Heart right ventricle (tissue), 16 donors: Measurements from ENCODE around the gene CYP24A1. TPM values are rescaled to one million over a fixed set of nuclear protein-coding genes. Genes with fewer than 3 reads are reported as not detected.

Experiments used
- ATAC-seq, 8 donors: fragments of 200-7000 bp; cut with Tn5 transposase; one replicate each; pipeline ENCODE4 v1.9.1; 2020; ENCODE audit warnings: mild to moderate bottlenecking in 8 of 8, moderate library complexity in 8 of 8, moderate number of reproducible peaks in 1 of 8
- DNase-seq, 2 donors: peaks; one replicate each; pipeline ENCODE4 v3.0.0-alpha.2; 2020
- H3K27ac ChIP-seq, 10 donors: fragments of 200-600 bp; sonication (generic) in 2 of 10; one replicate each; pipeline versions ENCODE4 v1.5.0 to v1.8.0; 2020 to 2022; ENCODE audit warnings: mild to moderate bottlenecking in 3 of 10
- H3K27me3 ChIP-seq, 7 donors: fragments of 200-600 bp; one replicate each; pipeline ENCODE4 v1.8.0; 2021 to 2022; ENCODE audit warnings: mild to moderate bottlenecking in 2 of 7
- H3K36me3 ChIP-seq, 9 donors: fragments of 200-600 bp; sonication (generic) in 1 of 9; one replicate each; pipeline versions ENCODE4 v1.5.0 to v1.8.0; 2020 to 2022; ENCODE audit warnings: mild to moderate bottlenecking in 2 of 9
- H3K4me1 ChIP-seq, 9 donors: fragments of 200-600 bp; sonication (generic) in 1 of 9; one replicate each; pipeline versions ENCODE4 v1.5.0 to v1.8.0; 2020 to 2022; ENCODE audit warnings: mild to moderate bottlenecking in 4 of 9
- H3K4me3 ChIP-seq, 10 donors: fragments of 200-600 bp; sonication (generic) in 2 of 10; one replicate each; pipeline versions ENCODE4 v1.5.0 to v1.8.0; 2020 to 2022; ENCODE audit warnings: mild to moderate bottlenecking in 7 of 10, moderate library complexity in 2 of 10
- H3K9me3 ChIP-seq, 11 donors: fragments of 200-600 bp in 10 of 11; sonication (generic) in 2 of 11; one replicate each; pipeline versions ENCODE4 v1.5.0 to v1.8.0; 2013 to 2022; ENCODE audit warnings: mild to moderate bottlenecking in 2 of 11, control low read depth in 1 of 11, moderate library complexity in 1 of 11
- CTCF ChIP-seq, 9 donors: fragments of 200-600 bp; sonication (generic) in 2 of 9; IDR thresholded peaks; one replicate each; pipeline versions ENCODE4 v1.5.0 to v1.8.0; 2021 to 2022; ENCODE audit warnings: antibody characterized with exemption in 9 of 9, mild to moderate bottlenecking in 5 of 9, moderate library complexity in 1 of 9
- WGBS, 2 donors: extraction: QIAGEN DNeasy Blood & Tissue Kit; methylation state at CpG; one replicate each; pipeline ENCODE4 v1.1.7; 2013; ENCODE audit warnings: inconsistent platforms in 1 of 2; 5-methylcytosine and 5-hydroxymethylcytosine counted together
- intact Hi-C, 10 donors: fragments of 100-400 bp; cut with DNase I; formaldehyde crosslinking; loops; one replicate each; pipeline versions ENCODE4 v1.11.1 to v1.14.2; 2022
- polyA plus RNA-seq, 2 donors: library from polyadenylated mRNA; stranded (reverse); fragments of 200-250 nt; gene quantifications; one replicate each; pipeline ENCODE4 v1.2.3, GENCODE V29; 2013
- total RNA-seq, 10 donors: library from RNA; stranded (reverse); fragmentation: NEBNext Ultra II Directional in 3 of 10; extraction: Animal tissue kit (Norgen Biotek cat#: 25700) in 3 of 10; gene quantifications; one replicate each; pipeline versions ENCODE4 v1.2.1 to v1.2.4, GENCODE V29; 2021 to 2023
- donor health status: Arrhythmogenic right ventricular cardiomyopathy.
- donor health status: ischemic (EF 13 %, LVEDD 7.1; RV severe dilation, severe dysfunction).
- donor health status: healthy with polysubstance abuse.
- donor health status: DM: no; HTN: yes; CAD: no.
- donor health status: DM: no; HTN: no; CAD: no.
- donor health status: ischemic (EF 25% LVEDD 6.9; RV normal size, moderate dysfunction).
- donor health status: ischemic (EF 25% LVEDD 5.7; RV mildly dilated, moderate dysfunction).
- donor health status: healthy.
- donor health status: DM: yes; HTN: yes; CAD: no.
- donor health status: Ischemic cardiomyopathy.
- donor health status: ischemic (EF 35%, LVEDD 5.7; RV mildly dilated, moderate dysfunction).
- donor health status: nonischemic (EF 11% LVEDD 7.7; RV severe dilation, severe dysfunction).
- donor health status: DM: yes; HTN: yes; CAD: no.
- donor health status: PGD.
- donor health status: ischemic (EF 29% LVEDD 5.4; RV normal size, mild dysfunction).
- donor health status: nonischemic (EF 23%, LVEDD 6.1; RV moderate dilation, normal function).

The CYP24A1 gene
- total and polyA plus RNA-seq, 12 donors, result not detected

GRCh38 chr20:54116550-54117235 is 57.1 kb downstream of the CYP24A1 start:
- ATAC-seq (no peak), DNase-seq (no peak)
- no peaks in the 10 kb centered on the region for H3K36me3 ChIP-seq
- intact Hi-C loops, result loop anchor here in 1 of 10 donors (10.0 kb wide), 1 partner anchor 58 kb away; the partner anchor contains the start of gene CYP24A1
- no peak overlapping the region for H3K4me3 ChIP-seq
- peaks cover 0 to 21% (median 0%) of the 10 kb centered on the region in 7 donors for H3K27me3 ChIP-seq
- no peak overlapping the region for H3K27ac ChIP-seq
- H3K4me1 ChIP-seq, result peaks cover 0 to 14% (median 0%) of the 10 kb centered on the region in 9 donors
- TF ChIP-seq CTCF (IDR thresholded peaks at IDR 0.05), result no peak
- no peaks in the 10 kb centered on the region for H3K9me3 ChIP-seq
- WGBS, 2 donors, result 96 to 97% methylated on average over 4 of the region's 4 CpGs

GRCh38 chr20:54115172-54115854 is 58.5 kb downstream of the CYP24A1 start:
- ATAC-seq (peak in 1 of 8 donors; percentile 60), DNase-seq (no peak)
- no peaks in the 10 kb centered on the region for H3K9me3 ChIP-seq
- intact Hi-C loops, result loop anchor here in 1 of 10 donors (10.0 kb wide), 1 partner anchor 59 kb away; the partner anchor contains the start of gene CYP24A1
- H3K36me3 ChIP-seq, result no peaks in the 10 kb centered on the region
- no peak overlapping the region for H3K4me3 ChIP-seq
- peaks cover 0 to 14% (median 0%) of the 10 kb centered on the region in 9 donors for H3K4me1 ChIP-seq
- peak overlapping the region in 1 of 10 donors; percentile 36 for H3K27ac ChIP-seq
- H3K27me3 ChIP-seq, result peaks cover 0 to 19% (median 0%) of the 10 kb centered on the region in 7 donors
- no peak for TF ChIP-seq CTCF (IDR thresholded peaks at IDR 0.05)
- 72 to 74% methylated on average over 15 of the region's 15 CpGs for WGBS, 2 donors

- H3K9me3 ChIP-seq, result no peaks in the 10 kb centered on the region
- intact Hi-C loops, result loop anchor here in 1 of 10 donors (10.0 kb wide), 1 partner anchor 61 kb away; the partner anchor contains the start of gene CYP24A1
- ATAC-seq (no peak), DNase-seq (no peak)
- no peaks in the 10 kb centered on the region for H3K36me3 ChIP-seq
- no peak overlapping the region for H3K4me3 ChIP-seq
- TF ChIP-seq CTCF (IDR thresholded peaks at IDR 0.05), result no peak
- WGBS, 2 donors, result 62 to 65% methylated on average over 2 of the region's 2 CpGs
- H3K4me1 ChIP-seq, result peaks cover 0 to 14% (median 0%) of the 10 kb centered on the region in 9 donors
- H3K27ac ChIP-seq, result no peak overlapping the region
- peaks cover 0 to 19% (median 0%) of the 10 kb centered on the region in 7 donors for H3K27me3 ChIP-seq
Measured at GRCh38 chr20:54114109-54114508, 59.7 kb downstream of the CYP24A1 start.

GRCh38 chr20:54113566-54113965 is 60.2 kb downstream of the CYP24A1 start:
- no peak for TF ChIP-seq CTCF (IDR thresholded peaks at IDR 0.05)
- intact Hi-C loops, result loop anchor here in 1 of 10 donors (10.0 kb wide), 1 partner anchor 61 kb away; the partner anchor contains the start of gene CYP24A1

More at GRCh38 chr20:54113566-54113965, 60.2 kb downstream of the CYP24A1 start:
- Histone ChIP-seq H3K27me3 (peaks cover 0 to 19% (median 0%) of the 10 kb centered on the region in 7 donors), H3K9me3 (no peaks in the 10 kb centered on the region), H3K4me3 (no peak overlapping the region), H3K4me1 (peaks cover 0 to 14% (median 0%) of the 10 kb centered on the region in 9 donors), H3K36me3 (no peaks in the 10 kb centered on the region), H3K27ac (no peak overlapping the region)
- DNase-seq (no peak), ATAC-seq (no peak)
- WGBS, 2 donors, result 90 to 96% methylated on average over 2 of the region's 2 CpGs
